Kidney epithelial cell (primary cell): ENCODE data around the gene COA1. TPM values are rescaled to one million over a fixed set of nuclear protein-coding genes. Genes with fewer than 3 reads are reported as not detected.
"Not testable (repeated sequence)": the region's sequence is repeated elsewhere in the genome, so short reads cannot be mapped to it uniquely, and the experiment has no call there.

Experiments used
- DNase-seq: peaks from one replicate; pipeline ENCODE4 v3.0.0-alpha.2; 2010; ENCODE audit warnings: low read depth
- H3K27me3 ChIP-seq: 2 replicates; pipeline ENCODE4 v1.6.0; 2011; ENCODE audit warnings: low read length; ENCODE audit not compliant: control insufficient read depth, insufficient read depth
- H3K36me3 ChIP-seq: 2 replicates; pipeline ENCODE4 v1.5.1; 2011; ENCODE audit warnings: low read length; ENCODE audit not compliant: control insufficient read depth, insufficient read depth
- H3K4me3 ChIP-seq: 2 replicates; pipeline ENCODE4 v1.5.1; 2011; ENCODE audit warnings: low read depth, mild to moderate bottlenecking, control low read depth, low read length
- CTCF ChIP-seq: IDR thresholded peaks from 2 replicates; pipeline ENCODE4 v1.5.1; 2011; ENCODE audit warnings: mild to moderate bottlenecking, moderate library complexity, low read length, control low read depth, inconsistent platforms; ENCODE audit not compliant: insufficient read depth, poor library complexity, severe bottlenecking
- total RNA-seq: library from RNA; depleted of rRNA; stranded (reverse); fragments of >200 nt; gene quantifications from 2 replicates; pipeline ENCODE4 v1.2.3, GENCODE V29; 2015

The COA1 gene
- total RNA-seq, 1 donor from 2014 or later = 67.1 TPM

GRCh38 chr7:43735403-43735801, 6.1 kb upstream of the COA1 start:
- DNase-seq = no peak
- Histone ChIP-seq H3K36me3 (no peaks in the 10 kb centered on the region), H3K4me3 (no peak overlapping the region), H3K27me3 (no peaks in the 10 kb centered on the region)
- no peak for TF ChIP-seq CTCF

GRCh38 chr7:43734575-43735332, 5.4 kb upstream of the COA1 start:
- DNase-seq, H3K27me3 ChIP-seq, H3K4me3 ChIP-seq, H3K36me3 ChIP-seq: not testable (repeated sequence)

- H3K36me3 ChIP-seq, DNase-seq, H3K4me3 ChIP-seq, H3K27me3 ChIP-seq: not testable (repeated sequence)
Observed at GRCh38 chr7:43731494-43731893, 2.2 kb upstream of the COA1 start.

GRCh38 chr7:43729924-43730248, 563 bp upstream of the COA1 start:
- Histone ChIP-seq H3K4me3 (peak overlapping the region; percentile 75), H3K27me3 (no peaks in the 10 kb centered on the region), H3K36me3 (no peaks in the 10 kb centered on the region)
- no peak for TF ChIP-seq CTCF
- DNase-seq = no peak

GRCh38 chr7:43727494-43727893, 1.8 kb downstream of the COA1 start:
- H3K27me3 ChIP-seq = no peaks in the 10 kb centered on the region
- TF ChIP-seq CTCF = no peak
- H3K4me3 ChIP-seq = no peak overlapping the region
- H3K36me3 ChIP-seq = no peaks in the 10 kb centered on the region
- no peak for DNase-seq

- H3K4me3 ChIP-seq = no peak overlapping the region
- DNase-seq = no peak
- H3K36me3 ChIP-seq = no peaks in the 10 kb centered on the region
- TF ChIP-seq CTCF = no peak
- no peaks in the 10 kb centered on the region for H3K27me3 ChIP-seq
Observed at GRCh38 chr7:43727003-43727402, 2.3 kb downstream of the COA1 start.

GRCh38 chr7:43726466-43726865, 2.9 kb downstream of the COA1 start:
- DNase-seq = no peak
- no peaks in the 10 kb centered on the region for H3K27me3 ChIP-seq
- H3K4me3 ChIP-seq = no peak overlapping the region
- no peaks in the 10 kb centered on the region for H3K36me3 ChIP-seq
- TF ChIP-seq CTCF = no peak
